Purkinje cell (primary cell): ENCODE data around the gene AKAP9. TPM values are rescaled to one million over a fixed set of nuclear protein-coding genes. Genes with fewer than 3 reads are reported as not detected.

Source experiments
- polyA plus RNA-seq: library from polyadenylated mRNA; unstranded; fragments of >200 nt; fragmentation: Nextera tagmentation; gene quantifications from 2 replicates; pipeline ENCODE4 v1.2.1, GENCODE V29; 2014

Gene AKAP9
- 170 and 212 TPM in 2 replicates for polyA plus RNA-seq

DNA sequence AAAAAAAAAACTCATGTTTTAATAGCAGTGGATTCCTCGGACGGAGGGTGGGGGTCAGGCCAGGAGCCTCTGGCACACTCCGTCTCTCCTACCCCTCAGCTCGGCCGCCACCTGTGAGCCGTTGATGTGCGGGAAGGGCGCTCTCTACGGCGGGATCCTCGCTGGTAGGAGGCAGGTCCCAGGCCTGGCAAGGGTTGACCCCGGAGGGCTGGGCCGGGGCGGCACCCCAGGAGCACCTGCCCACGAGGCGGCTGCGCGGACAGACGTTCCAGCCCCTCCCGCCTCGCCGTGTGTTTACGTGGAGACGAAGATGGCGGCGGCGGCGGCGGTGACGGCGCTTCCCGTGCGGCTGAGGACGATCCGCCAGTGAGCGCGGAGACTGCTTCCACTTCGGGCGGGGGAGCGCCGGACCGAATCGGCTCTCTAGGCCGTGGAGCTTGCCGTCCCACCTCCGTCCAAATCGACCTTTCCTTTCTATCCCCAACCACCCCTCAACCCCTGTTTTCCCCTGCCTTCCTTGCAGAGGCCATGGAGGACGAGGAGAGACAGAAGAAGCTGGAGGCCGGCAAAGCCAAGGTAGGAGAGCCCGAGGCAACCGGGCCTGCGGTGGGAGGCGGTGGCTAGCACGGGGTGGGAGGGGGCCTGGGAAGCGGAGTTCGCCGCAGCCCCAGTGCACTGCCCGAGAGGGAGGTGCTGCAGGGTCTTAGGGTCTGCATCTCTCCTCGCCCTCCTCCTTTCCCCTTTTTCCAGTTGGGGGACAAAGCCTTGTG, at the start of gene AKAP9:
AKAP9 (plus strand) TSS at position 291 of the 770 bp plus-strand sequence; CDS start at position 529, 238 bp downstream.

DNA sequence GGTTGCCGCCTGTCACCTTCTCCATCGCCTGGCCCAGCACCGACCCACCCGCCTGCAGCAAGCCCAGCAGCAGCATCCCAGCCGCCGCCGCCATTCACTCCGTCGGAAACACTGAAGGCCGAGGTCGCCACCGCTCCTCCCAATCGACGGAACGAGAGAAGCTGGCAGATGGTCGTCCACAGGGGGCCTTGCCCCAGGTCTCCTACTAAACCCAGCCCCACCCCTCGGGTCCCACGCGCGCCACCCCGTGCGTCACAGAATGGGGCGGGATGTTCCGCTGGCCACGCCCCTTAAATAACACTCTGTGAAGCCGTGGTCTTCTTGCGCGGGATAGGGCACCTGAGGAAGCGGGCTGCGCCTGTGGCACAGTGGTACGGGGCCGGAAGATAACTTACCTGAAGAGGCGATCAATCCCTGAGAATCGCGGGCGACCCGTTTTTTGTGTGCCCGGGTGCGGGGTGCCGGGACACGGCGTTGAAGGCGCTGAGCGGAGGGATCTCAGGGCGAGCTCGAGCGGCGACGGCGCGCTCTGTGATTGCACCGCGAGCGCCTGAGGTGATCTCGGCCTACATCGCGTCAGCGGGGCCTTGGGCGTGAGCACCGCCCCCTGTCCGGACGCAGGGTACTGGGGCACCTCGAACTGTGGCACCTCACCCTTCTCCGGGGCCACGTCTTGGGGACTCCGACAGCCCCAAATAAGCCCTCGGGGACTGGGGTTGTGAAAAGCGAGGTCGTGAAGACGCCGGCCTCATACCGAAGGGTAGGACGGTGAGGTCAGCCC, 193.8 kb downstream of the AKAP9 start, which contains the start of gene CYP51A1:
CYP51A1 (minus strand) TSS at position 207 of the 781 bp plus-strand sequence; CDS start at position 94, 113 bp downstream.

Other genes starting within 250 kb of the AKAP9 start
- 27.1 and 34.2 TPM in 2 replicates for gene MTERF1, start 60.2 kb upstream of the AKAP9 start, polyA plus RNA-seq
- gene CYP51A1, start 193.6 kb downstream of the AKAP9 start, polyA plus RNA-seq = 64.1 and 106 TPM in 2 replicates
- gene LRRD1, start 238.3 kb downstream of the AKAP9 start, polyA plus RNA-seq = not detected in 2 replicates